Spleen (tissue), 11 donors: Measurements from ENCODE around the gene ARL13A. TPM values are rescaled to one million over a fixed set of nuclear protein-coding genes. Genes with fewer than 3 reads are reported as not detected.
"Not testable (repeated sequence)": the region's sequence is repeated elsewhere in the genome, so short reads cannot be mapped to it uniquely, and the experiment has no call there.

Experiments
- DNase-seq: peaks from one replicate; pipeline ENCODE4 v3.0.0-alpha.2; 2020
- H3K27ac ChIP-seq, 8 donors: fragments of 200-600 bp; sonication (generic) in 7 of 8; 1 replicate in 4 of 8; 2 replicates in 4 of 8; pipeline versions ENCODE4 v1.5.0 to v1.8.0; 2016 to 2021; ENCODE audit warnings: inconsistent platforms in 4 of 8, mild to moderate bottlenecking in 4 of 8, moderate library complexity in 1 of 8
- H3K27me3 ChIP-seq, 7 donors: fragments of 200-600 bp; sonication (generic) in 6 of 7; replicated peaks in 1 of 7; 1 replicate in 4 of 7; 2 replicates in 3 of 7; pipeline versions ENCODE4 v1.5.0 to v1.8.0; 2016 to 2021; ENCODE audit warnings: inconsistent platforms in 3 of 7, mild to moderate bottlenecking in 1 of 7
- H3K36me3 ChIP-seq, 6 donors: fragments of 200-600 bp; sonication (generic) in 5 of 6; 1 replicate in 4 of 6; 2 replicates in 2 of 6; pipeline versions ENCODE4 v1.5.0 to v1.8.0; 2016 to 2021; ENCODE audit warnings: inconsistent platforms in 2 of 6
- H3K4me1 ChIP-seq, 6 donors: fragments of 200-600 bp; sonication (generic) in 5 of 6; 1 replicate in 3 of 6; 2 replicates in 3 of 6; pipeline versions ENCODE4 v1.5.0 to v1.8.0; 2016 to 2021; ENCODE audit warnings: inconsistent platforms in 3 of 6
- H3K4me3 ChIP-seq, 8 donors: fragments of 200-600 bp; sonication (generic) in 7 of 8; 1 replicate in 4 of 8; 2 replicates in 4 of 8; pipeline versions ENCODE4 v1.5.0 to v1.8.0; 2016 to 2021; ENCODE audit warnings: inconsistent platforms in 4 of 8, mild to moderate bottlenecking in 4 of 8, moderate library complexity in 2 of 8
- H3K9me3 ChIP-seq, 8 donors: fragments of 200-600 bp; sonication (generic) in 7 of 8; 1 replicate in 4 of 8; 2 replicates in 4 of 8; pipeline versions ENCODE4 v1.5.0 to v1.8.0; 2016 to 2021; ENCODE audit warnings: inconsistent platforms in 4 of 8
- CTCF ChIP-seq, 11 experiments: fragments of 200-600 bp in 7 of 11; fragments of 450-650 bp in 4 of 11; sonication (generic) in 4 of 11; IDR thresholded peaks in 8 of 11; conservative IDR thresholded peaks in 3 of 11; 1 replicate in 7 of 11; 2 replicates in 4 of 11; pipeline versions ENCODE4 v1.4.0 to v1.8.0; 2016 to 2021; ENCODE audit warnings: antibody characterized with exemption in 11 of 11, inconsistent platforms in 4 of 11, mild to moderate bottlenecking in 1 of 11
- POLR2A ChIP-seq, 3 donors: fragments of 450-650 bp; IDR thresholded peaks; one replicate each; pipeline ENCODE4 v1.5.1; 2017; ENCODE audit warnings: antibody characterized with exemption in 3 of 3, mild to moderate bottlenecking in 1 of 3
- POLR2AphosphoS5 ChIP-seq, 3 donors: sonication (generic); formaldehyde crosslinking; IDR thresholded peaks; one replicate each; pipeline ENCODE4 v1.5.1; 2017; ENCODE audit warnings: antibody characterized with exemption in 3 of 3
- WGBS, 5 donors: extraction: QIAGEN DNeasy Blood & Tissue Kit in 3 of 5; methylation state at CpG; one replicate each; pipeline versions ENCODE4 v1.1.5 to v1.1.7; 2013 to 2018; 5-methylcytosine and 5-hydroxymethylcytosine counted together
- intact Hi-C: fragments of 100-400 bp; cut with DNase I; formaldehyde crosslinking; loops from one replicate; pipeline ENCODE4 v1.15.0; 2023; ENCODE audit warnings: low total_unique reads
- polyA plus RNA-seq, 3 donors: library from polyadenylated mRNA; stranded (reverse); fragments of 200-250 nt; gene quantifications; one replicate each; pipeline ENCODE4 v1.2.1, GENCODE V29; 2013
- total RNA-seq, 7 donors: library from RNA; depleted of rRNA in 3 of 7; stranded (reverse); fragments of >200 nt in 3 of 7; fragmentation: NEBNext Ultra II Directional in 4 of 7; extraction: Animal tissue kit (Norgen Biotek cat#: 25700) in 4 of 7; gene quantifications; one replicate each; pipeline versions ENCODE4 v1.1.0 to v1.2.1, GENCODE V29; 2016 to 2021
- donor health status: healthy with polysubstance abuse.
- donor health status: DM: no; HTN: no; CAD: no; lungs with moderate emphysema.
- donor health status: DM: no; HTN: no; CAD: no.
- donor health status: Bipolar disorder and iron deficiency.
- donor health status: healthy.
- donor health status: DM: no; HTN: no; CAD: no.
- donor health status: DM: yes; HTN: yes; CAD: no.

The ARL13A gene
- total and polyA plus RNA-seq, 10 donors, result 0.69 TPM; not detected in 9

- Histone ChIP-seq H3K4me3 (no peak overlapping the region), H3K36me3 (peaks cover 0 to 91% (median 48%) of the 10 kb centered on the region in 6 donors), H3K27ac (no peak overlapping the region), H3K9me3 (no peaks in the 10 kb centered on the region), H3K4me1 (no peaks in the 10 kb centered on the region), H3K27me3 (no peaks in the 10 kb centered on the region)
- TF ChIP-seq POLR2A (IDR thresholded peaks at IDR 0.05) (no peak), CTCF (IDR thresholded peaks at IDR 0.05 in 8 of 11, conservative IDR thresholded peaks at IDR 0.05 in 3 of 11) (no peak), POLR2AphosphoS5 (IDR thresholded peaks at IDR 0.05) (no peak)
- no peak for DNase-seq
- intact Hi-C loops, result no loop called here
Observed at GRCh38 chrX:101009090-101009489, 39.6 kb downstream of the ARL13A start.

GRCh38 chrX:101012031-101012430, 42.5 kb downstream of the ARL13A start:
- 56 to 100% (median 96%) methylated on average over 1 of the region's 1 CpG; no CpG with 5 or more reads in 1 of the 5 donors for WGBS, 5 donors
- H3K4me3 ChIP-seq, H3K27me3 ChIP-seq, intact Hi-C loops, DNase-seq, H3K4me1 ChIP-seq, H3K27ac ChIP-seq, H3K9me3 ChIP-seq: not testable (repeated sequence)
- peaks cover 0 to 100% (median 61%) of the 10 kb centered on the region in 6 donors for H3K36me3 ChIP-seq

- no peak overlapping the region for H3K4me3 ChIP-seq
- no peak for TF ChIP-seq CTCF (IDR thresholded peaks at IDR 0.05 in 8 of 11, conservative IDR thresholded peaks at IDR 0.05 in 3 of 11)
- H3K27me3 ChIP-seq, result no peaks in the 10 kb centered on the region
- H3K27ac ChIP-seq, result no peak overlapping the region
- intact Hi-C loops, result no loop called here
- no peak for DNase-seq
- no peaks in the 10 kb centered on the region for H3K4me1 ChIP-seq
- peaks cover 0 to 93% (median 37%) of the 10 kb centered on the region in 6 donors for H3K36me3 ChIP-seq
- no peaks in the 10 kb centered on the region for H3K9me3 ChIP-seq
- WGBS, 5 donors, result 94 to 100% (median 97%) methylated on average over 3 of the region's 3 CpGs; no CpG with 5 or more reads in 1 of the 5 donors
Observed at GRCh38 chrX:101022020-101022419, 52.5 kb downstream of the ARL13A start.

- Histone ChIP-seq H3K27ac (no peak overlapping the region), H3K4me1 (no peaks in the 10 kb centered on the region), H3K9me3 (no peaks in the 10 kb centered on the region), H3K36me3 (peaks cover 0 to 91% (median 21%) of the 10 kb centered on the region in 6 donors), H3K27me3 (no peaks in the 10 kb centered on the region), H3K4me3 (no peak overlapping the region)
- DNase-seq, result no peak
- intact Hi-C loops, result no loop called here
- TF ChIP-seq POLR2A (IDR thresholded peaks at IDR 0.05) (no peak), POLR2AphosphoS5 (IDR thresholded peaks at IDR 0.05) (no peak), CTCF (IDR thresholded peaks at IDR 0.05 in 8 of 11, conservative IDR thresholded peaks at IDR 0.05 in 3 of 11) (no peak)
Observed at GRCh38 chrX:101025126-101025525, 55.6 kb downstream of the ARL13A start.

GRCh38 chrX:101028562-101028961, 59.1 kb downstream of the ARL13A start:
- TF ChIP-seq POLR2A (IDR thresholded peaks at IDR 0.05), result no peak
- TF ChIP-seq CTCF (IDR thresholded peaks at IDR 0.05 in 8 of 11, conservative IDR thresholded peaks at IDR 0.05 in 3 of 11), result no peak
- no peak for TF ChIP-seq POLR2AphosphoS5 (IDR thresholded peaks at IDR 0.05)
- Histone ChIP-seq H3K9me3 (no peaks in the 10 kb centered on the region), H3K4me1 (no peaks in the 10 kb centered on the region), H3K36me3 (peaks cover 0 to 91% (median 3%) of the 10 kb centered on the region in 6 donors), H3K27ac (no peak overlapping the region), H3K27me3 (no peaks in the 10 kb centered on the region), H3K4me3 (no peak overlapping the region)
- 76 to 100% (median 98%) methylated on average over 1 of the region's 1 CpG for WGBS, 5 donors
- intact Hi-C loops, result no loop called here
- DNase-seq, result no peak
